AG09309 (cell line): Measurements from ENCODE around the gene AHCTF1.

Experiments used
- DNase-seq: peaks from one replicate; pipeline ENCODE4 v3.0.0-alpha.2; 2010; ENCODE audit warnings: low read depth
- H3K4me3 ChIP-seq: 2 replicates; pipeline ENCODE4 v1.5.1; 2011; ENCODE audit warnings: mild to moderate bottlenecking, low read depth, low read length, moderate library complexity; ENCODE audit not compliant: control insufficient read depth
- TF ChIP-seq, protein P1 (sequence below): IDR thresholded peaks from 2 replicates; pipeline ENCODE4 v1.5.1; 2011; ENCODE audit warnings: mild to moderate bottlenecking, low read depth, low read length, inconsistent platforms; ENCODE audit not compliant: insufficient read depth, control insufficient read depth; ENCODE audit errors: missing control alignments

The AHCTF1 gene

DNA sequence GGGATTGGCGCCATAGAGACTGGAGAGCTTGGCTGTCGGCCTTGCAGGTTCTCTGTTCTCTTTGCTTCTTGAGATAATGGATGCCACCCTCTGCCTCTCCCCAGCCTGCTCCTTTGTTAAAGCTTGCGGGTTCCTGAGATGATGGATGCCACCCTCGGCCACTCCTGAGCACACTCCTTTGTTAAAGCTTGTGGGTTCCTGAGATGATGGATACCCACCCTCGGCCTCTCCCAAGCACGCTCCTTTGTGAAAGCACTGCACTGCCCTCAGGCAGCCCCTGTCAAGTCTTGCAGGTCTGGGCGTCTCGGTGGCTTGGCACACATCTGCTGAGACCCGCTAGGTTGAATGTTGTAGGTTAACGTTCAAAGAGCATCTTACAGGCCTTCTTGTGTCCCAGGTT is 131.0 kb downstream of the AHCTF1 start:
- DNase-seq = no peak
- no peak overlapping the region for H3K4me3 ChIP-seq
- TF ChIP-seq, protein P1, sequence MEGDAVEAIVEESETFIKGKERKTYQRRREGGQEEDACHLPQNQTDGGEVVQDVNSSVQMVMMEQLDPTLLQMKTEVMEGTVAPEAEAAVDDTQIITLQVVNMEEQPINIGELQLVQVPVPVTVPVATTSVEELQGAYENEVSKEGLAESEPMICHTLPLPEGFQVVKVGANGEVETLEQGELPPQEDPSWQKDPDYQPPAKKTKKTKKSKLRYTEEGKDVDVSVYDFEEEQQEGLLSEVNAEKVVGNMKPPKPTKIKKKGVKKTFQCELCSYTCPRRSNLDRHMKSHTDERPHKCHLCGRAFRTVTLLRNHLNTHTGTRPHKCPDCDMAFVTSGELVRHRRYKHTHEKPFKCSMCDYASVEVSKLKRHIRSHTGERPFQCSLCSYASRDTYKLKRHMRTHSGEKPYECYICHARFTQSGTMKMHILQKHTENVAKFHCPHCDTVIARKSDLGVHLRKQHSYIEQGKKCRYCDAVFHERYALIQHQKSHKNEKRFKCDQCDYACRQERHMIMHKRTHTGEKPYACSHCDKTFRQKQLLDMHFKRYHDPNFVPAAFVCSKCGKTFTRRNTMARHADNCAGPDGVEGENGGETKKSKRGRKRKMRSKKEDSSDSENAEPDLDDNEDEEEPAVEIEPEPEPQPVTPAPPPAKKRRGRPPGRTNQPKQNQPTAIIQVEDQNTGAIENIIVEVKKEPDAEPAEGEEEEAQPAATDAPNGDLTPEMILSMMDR = no peak

DNA sequence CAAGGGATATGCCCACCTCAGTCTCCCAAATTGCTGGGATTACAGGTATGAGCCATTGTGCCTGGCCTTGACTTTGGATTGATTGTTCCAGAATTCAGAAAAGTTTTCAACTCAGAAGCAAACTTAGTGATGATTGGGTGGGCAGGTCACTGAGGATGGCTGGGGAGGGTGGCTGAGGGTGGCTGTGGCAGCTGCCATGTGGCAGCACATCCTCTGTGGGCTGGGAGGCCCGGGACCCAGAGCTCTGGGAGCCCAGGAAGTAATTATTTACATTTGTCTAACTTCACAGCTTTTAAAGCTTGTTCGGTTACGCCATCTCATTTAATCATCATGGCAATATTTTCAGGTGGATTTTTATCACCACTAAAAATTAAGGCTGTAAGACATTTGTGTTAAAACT is 131.4 kb downstream of the AHCTF1 start:
- H3K4me3 ChIP-seq = no peak overlapping the region
- TF ChIP-seq, protein P1 = no peak
- DNase-seq = no peak

DNA sequence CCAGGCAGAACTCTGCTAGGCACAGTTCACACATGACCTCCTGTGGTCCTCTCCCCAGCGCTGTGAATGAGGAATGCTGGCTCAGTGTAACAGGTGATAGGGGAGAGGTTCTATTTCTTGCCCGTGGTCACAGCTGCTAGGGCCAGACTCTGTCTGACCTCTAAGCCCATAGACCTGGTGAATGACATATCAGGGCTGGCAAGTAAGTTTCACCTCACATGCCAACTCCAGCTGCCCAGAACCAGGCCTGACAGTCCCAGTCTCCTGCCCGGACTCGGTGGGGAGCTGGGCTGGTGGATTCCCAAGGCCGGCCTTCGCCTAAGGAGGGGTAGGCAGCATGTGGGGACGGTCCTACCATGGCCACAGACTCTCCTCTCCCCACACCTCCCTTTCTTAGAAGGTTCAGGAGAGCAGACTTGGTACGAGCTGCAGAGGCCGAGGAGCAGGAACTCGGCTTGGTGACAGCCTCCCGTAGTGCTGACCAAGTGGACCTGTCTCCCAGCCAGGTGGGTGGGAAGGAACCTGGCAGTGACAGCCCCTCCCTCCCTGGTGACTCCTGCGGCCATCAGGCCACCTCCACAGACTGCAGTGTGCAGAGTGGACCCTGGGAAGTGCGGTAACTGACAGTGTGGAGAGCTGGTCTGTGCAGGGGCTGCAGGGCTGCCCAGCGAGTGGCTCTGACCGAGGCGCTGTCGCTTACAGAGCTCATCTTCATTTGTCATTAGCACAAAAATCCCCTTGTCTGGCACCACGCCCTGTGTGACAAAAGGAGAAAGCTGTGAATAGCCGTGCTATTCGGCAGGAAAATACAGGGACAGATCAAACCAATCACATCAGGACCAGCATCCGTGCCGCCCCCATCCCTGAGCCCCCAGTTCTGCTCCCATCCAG is 132.9 kb downstream of the AHCTF1 start:
- TF ChIP-seq, protein P1 = no peak
- DNase-seq = no peak
- no peak overlapping the region for H3K4me3 ChIP-seq

DNA sequence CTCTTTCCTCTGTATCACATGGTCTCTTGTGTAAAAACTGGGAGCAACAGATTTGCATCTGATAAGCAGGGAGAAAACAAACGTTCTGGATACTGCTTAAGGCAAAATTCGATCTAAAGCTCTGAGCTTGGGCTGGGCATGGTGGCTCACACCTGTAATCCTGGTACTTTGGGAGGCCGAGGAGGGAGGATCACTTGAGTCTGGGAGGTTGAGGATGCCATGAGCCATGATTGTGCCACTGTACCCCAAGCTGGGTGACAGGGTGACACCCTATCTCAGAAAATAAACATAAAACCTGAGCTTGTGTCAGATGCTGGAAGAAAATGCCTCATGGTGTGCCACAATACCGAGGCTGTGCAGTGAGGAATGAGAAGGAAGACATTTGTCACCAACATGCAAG is 133.6 kb downstream of the AHCTF1 start:
- TF ChIP-seq, protein P1 = no peak
- H3K4me3 ChIP-seq = no peak overlapping the region
- DNase-seq = no peak

DNA sequence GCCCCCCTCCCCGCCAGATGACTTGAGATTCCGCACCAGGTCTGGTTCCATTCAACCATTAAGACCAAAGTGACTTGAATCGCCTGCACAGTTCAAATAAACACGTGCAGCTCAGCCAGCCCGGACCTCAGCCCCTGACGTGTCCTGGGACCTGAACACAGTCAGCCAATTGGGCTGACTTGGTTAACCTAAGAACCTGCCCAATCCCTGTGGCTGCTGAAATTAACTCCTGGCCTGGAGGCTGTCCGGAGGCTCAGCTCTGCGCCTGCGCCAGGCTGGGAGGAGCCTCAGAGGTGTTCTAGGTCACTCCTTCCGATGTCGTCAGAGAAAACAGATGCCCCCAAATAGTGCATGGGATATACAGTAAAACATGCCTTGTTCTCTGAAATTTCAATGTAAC is 134.2 kb downstream of the AHCTF1 start:
- TF ChIP-seq, protein P1 = no peak
- DNase-seq = no peak
- H3K4me3 ChIP-seq = no peak overlapping the region

DNA sequence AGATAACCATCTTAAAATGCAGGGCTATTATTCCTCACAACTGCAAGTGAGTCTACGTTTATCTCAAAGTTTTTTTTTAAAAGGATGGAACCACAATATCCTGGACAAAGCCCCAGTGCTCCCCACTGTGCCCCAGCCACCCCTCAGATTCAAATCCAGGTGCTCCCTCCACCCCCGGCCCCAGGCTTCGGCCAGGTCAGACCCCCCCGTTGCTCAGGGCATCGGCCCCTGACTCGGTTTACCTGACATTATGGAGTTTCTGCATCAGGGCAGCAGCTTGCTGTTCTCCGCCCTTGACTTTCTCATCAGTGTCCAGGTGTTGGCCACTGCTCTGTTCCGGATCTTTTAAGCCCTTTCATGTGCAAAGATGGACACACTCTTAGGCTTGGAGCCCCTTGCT is 134.6 kb downstream of the AHCTF1 start:
- H3K4me3 ChIP-seq = no peak overlapping the region
- DNase-seq = no peak
- TF ChIP-seq, protein P1 = no peak
